ENCODE data around the gene ATP10A.

DNA sequence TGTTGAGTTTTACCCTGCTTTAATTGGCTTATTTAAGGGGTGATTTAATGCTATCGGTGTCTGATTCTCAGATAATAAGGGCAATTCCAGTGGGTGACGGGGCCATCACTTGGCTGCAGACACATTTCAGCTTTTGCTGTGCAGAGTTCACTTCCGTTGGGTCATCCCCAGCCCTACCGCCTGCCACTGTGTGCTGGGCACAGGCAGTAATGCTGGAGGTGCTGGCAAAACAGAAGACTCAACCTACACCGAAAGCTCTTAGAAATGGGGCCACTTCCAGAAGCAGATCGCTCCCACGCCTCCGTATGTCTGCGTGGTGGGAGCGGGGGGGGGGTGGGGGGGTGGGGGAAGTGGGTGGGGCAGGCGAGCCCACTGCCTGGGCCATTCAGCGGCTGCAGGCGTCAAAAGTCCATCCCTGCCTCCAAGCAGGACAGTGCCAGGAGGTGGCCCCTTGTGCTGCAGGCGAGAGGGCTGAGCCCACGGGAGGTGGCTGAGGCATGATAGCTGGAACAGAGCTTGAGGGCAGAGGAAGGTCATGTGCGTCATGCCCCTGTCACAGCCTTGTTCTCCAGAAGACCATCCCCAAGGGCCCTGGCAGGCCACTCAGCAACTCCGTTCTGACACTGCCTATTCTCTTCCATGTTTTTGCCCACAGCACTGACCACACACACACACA, 128.3 kb downstream of the ATP10A start:
- TF ChIP-seq CTCF (IDR thresholded peaks at IDR 0.05), result no peak
- no peak for TF ChIP-seq POLR2A (IDR thresholded peaks at IDR 0.05)

Data from adrenal gland (tissue), 5 donors.